Ishikawa (cell line): ENCODE measurements around the gene PAXX.

Source experiments
- CEBPB ChIP-seq: IDR thresholded peaks from 2 replicates; pipeline ENCODE4 v1.6.1; 2012
- CREB1 ChIP-seq: IDR thresholded peaks from 2 replicates; pipeline ENCODE4 v1.6.1; 2012; ENCODE audit warnings: low read depth
- FOXM1 ChIP-seq: IDR thresholded peaks from 2 replicates; pipeline ENCODE4 v1.6.1; 2012; ENCODE audit warnings: low read depth, borderline replicate concordance
- TAF1 ChIP-seq: IDR thresholded peaks from 2 replicates; pipeline ENCODE4 v1.6.1; 2012; ENCODE audit warnings: low read depth, mild to moderate bottlenecking
- TCF12 ChIP-seq: IDR thresholded peaks from 2 replicates; pipeline ENCODE4 v1.6.1; 2012; ENCODE audit warnings: low read depth
- TEAD4 ChIP-seq: IDR thresholded peaks from 2 replicates; pipeline ENCODE4 v1.6.1; 2012
- YY1 ChIP-seq: IDR thresholded peaks from 2 replicates; pipeline ENCODE4 v1.6.1; 2012; ENCODE audit warnings: low read depth
- TF ChIP-seq, protein P1 (sequence below): IDR thresholded peaks from 2 replicates; pipeline ENCODE4 v1.6.1; 2012
- TF ChIP-seq, protein P2 (sequence below): IDR thresholded peaks from 2 replicates; pipeline ENCODE4 v1.6.1; 2012; ENCODE audit warnings: low read depth, mild to moderate bottlenecking

DNA sequence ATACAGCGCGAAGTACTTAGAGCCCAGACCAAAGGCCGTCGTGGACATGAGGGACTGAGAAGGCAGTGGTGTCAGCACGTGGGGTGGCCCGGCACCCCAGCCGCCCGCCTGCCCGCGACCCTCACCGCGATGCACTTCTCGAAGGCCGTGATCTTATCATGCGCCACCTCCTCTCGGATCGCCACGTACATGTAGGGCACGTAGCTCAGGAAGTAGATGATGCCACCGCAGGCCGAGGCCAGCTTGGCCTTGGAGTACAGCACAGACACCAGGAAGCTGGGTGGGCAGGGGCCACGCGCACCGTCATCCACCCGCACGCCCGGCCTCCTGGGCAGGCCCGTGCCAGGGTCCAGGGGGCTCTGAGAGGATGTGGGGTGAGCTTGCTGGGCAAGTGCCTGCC lies 24.8 kb downstream of the PAXX start:
- TF ChIP-seq CREB1 (no peak), TAF1 (no peak), CEBPB (no peak), YY1 (no peak), TCF12 (no peak), FOXM1 (no peak), TEAD4 (no peak)
- TF ChIP-seq, protein P1, sequence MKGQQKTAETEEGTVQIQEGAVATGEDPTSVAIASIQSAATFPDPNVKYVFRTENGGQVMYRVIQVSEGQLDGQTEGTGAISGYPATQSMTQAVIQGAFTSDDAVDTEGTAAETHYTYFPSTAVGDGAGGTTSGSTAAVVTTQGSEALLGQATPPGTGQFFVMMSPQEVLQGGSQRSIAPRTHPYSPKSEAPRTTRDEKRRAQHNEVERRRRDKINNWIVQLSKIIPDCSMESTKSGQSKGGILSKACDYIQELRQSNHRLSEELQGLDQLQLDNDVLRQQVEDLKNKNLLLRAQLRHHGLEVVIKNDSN = no peak
- TF ChIP-seq, protein P2, sequence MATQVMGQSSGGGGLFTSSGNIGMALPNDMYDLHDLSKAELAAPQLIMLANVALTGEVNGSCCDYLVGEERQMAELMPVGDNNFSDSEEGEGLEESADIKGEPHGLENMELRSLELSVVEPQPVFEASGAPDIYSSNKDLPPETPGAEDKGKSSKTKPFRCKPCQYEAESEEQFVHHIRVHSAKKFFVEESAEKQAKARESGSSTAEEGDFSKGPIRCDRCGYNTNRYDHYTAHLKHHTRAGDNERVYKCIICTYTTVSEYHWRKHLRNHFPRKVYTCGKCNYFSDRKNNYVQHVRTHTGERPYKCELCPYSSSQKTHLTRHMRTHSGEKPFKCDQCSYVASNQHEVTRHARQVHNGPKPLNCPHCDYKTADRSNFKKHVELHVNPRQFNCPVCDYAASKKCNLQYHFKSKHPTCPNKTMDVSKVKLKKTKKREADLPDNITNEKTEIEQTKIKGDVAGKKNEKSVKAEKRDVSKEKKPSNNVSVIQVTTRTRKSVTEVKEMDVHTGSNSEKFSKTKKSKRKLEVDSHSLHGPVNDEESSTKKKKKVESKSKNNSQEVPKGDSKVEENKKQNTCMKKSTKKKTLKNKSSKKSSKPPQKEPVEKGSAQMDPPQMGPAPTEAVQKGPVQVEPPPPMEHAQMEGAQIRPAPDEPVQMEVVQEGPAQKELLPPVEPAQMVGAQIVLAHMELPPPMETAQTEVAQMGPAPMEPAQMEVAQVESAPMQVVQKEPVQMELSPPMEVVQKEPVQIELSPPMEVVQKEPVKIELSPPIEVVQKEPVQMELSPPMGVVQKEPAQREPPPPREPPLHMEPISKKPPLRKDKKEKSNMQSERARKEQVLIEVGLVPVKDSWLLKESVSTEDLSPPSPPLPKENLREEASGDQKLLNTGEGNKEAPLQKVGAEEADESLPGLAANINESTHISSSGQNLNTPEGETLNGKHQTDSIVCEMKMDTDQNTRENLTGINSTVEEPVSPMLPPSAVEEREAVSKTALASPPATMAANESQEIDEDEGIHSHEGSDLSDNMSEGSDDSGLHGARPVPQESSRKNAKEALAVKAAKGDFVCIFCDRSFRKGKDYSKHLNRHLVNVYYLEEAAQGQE = no peak
